Measurements from ENCODE around the gene CACNA2D1.

The CACNA2D1 gene

GRCh38 chr7:82081644-82082224, 361.8 kb downstream of the CACNA2D1 start:
- no peak for DNase-seq

- no peak for DNase-seq
Measured at GRCh38 chr7:82080254-82080927, 363.2 kb downstream of the CACNA2D1 start.

- DNase-seq, result no peak
Measured at GRCh38 chr7:82079527-82079926, 364.1 kb downstream of the CACNA2D1 start.

GRCh38 chr7:82078807-82079206, 364.8 kb downstream of the CACNA2D1 start:
- DNase-seq, result no peak

- no peak for DNase-seq
Measured at GRCh38 chr7:82071468-82071867, 372.1 kb downstream of the CACNA2D1 start.

- no peak for DNase-seq
Measured at GRCh38 chr7:82067628-82068264, 375.8 kb downstream of the CACNA2D1 start.

GRCh38 chr7:82057476-82057875, 386.1 kb downstream of the CACNA2D1 start:
- DNase-seq, result no peak

- no peak for DNase-seq
Measured at GRCh38 chr7:82056282-82056681, 387.3 kb downstream of the CACNA2D1 start.

GRCh38 chr7:82054544-82054943, 389.0 kb downstream of the CACNA2D1 start:
- DNase-seq, result no peak

- DNase-seq, result no peak
Measured at GRCh38 chr7:82053453-82054032, 390.0 kb downstream of the CACNA2D1 start.

- DNase-seq, result no peak
Measured at GRCh38 chr7:82051601-82052000, 392.0 kb downstream of the CACNA2D1 start.

- no peak for DNase-seq
Measured at GRCh38 chr7:82050792-82051191, 392.8 kb downstream of the CACNA2D1 start.

- no peak for DNase-seq
Measured at GRCh38 chr7:82049891-82050533, 393.6 kb downstream of the CACNA2D1 start.

- no peak for DNase-seq
Measured at GRCh38 chr7:82049442-82049841, 394.1 kb downstream of the CACNA2D1 start.

GRCh38 chr7:82044497-82045080, 399.0 kb downstream of the CACNA2D1 start:
- DNase-seq, result no peak

- no peak for DNase-seq
Measured at GRCh38 chr7:82039621-82040020, 404.0 kb downstream of the CACNA2D1 start.

- no peak for DNase-seq
Measured at GRCh38 chr7:82036146-82036886, 407.3 kb downstream of the CACNA2D1 start.

GRCh38 chr7:82035456-82035855, 408.1 kb downstream of the CACNA2D1 start:
- DNase-seq, result no peak

GRCh38 chr7:82032901-82033300, 410.7 kb downstream of the CACNA2D1 start:
- DNase-seq, result no peak

GRCh38 chr7:82029236-82029913, 414.2 kb downstream of the CACNA2D1 start:
- no peak for DNase-seq

GRCh38 chr7:82028097-82028496, 415.5 kb downstream of the CACNA2D1 start:
- DNase-seq, result no peak

- DNase-seq, result no peak
Measured at GRCh38 chr7:82021713-82022112, 421.9 kb downstream of the CACNA2D1 start.

Data from activated T-cell treated with anti-CD3 and anti-CD28 coated beads, Interleukin-2, amount 50 U/mL, for 1 hour (primary cell).